A673 (cell line): ENCODE measurements around the gene ADORA2B.
"Not testable (repeated sequence)": the region's sequence is repeated elsewhere in the genome, so short reads cannot be mapped to it uniquely, and the experiment has no call there.

Experiments
- CTCF ChIP-seq: fragments of 300-800, 200-600 bp; sonication (generic); conservative IDR thresholded peaks from 2 replicates; pipeline ENCODE4 v1.5.1; 2017; ENCODE audit warnings: low read depth, mild to moderate bottlenecking, antibody characterized with exemption, low read length, moderate library complexity, mixed read lengths
- EZH2 ChIP-seq: fragments of 200-600 bp; sonication (generic); IDR thresholded peaks from 2 replicates; pipeline ENCODE4 v1.6.1; 2017; ENCODE audit warnings: borderline replicate concordance, low read depth, mild to moderate bottlenecking, mixed read lengths, antibody characterized with exemption, low read length; ENCODE audit not compliant: poor library complexity, severe bottlenecking

- TF ChIP-seq CTCF, EZH2: not testable (repeated sequence)
Measured at GRCh38 chr17:15911701-15912100, 33.2 kb upstream of the ADORA2B start.
